MG63 (cell line): ENCODE measurements around the gene CEP295NL. TPM values are rescaled to one million over a fixed set of nuclear protein-coding genes. Genes with fewer than 3 reads are reported as not detected.
A peak's percentile ranks its signal among the peaks of the same experiment; 100 is the strongest.
"Not testable (repeated sequence)": the region's sequence is repeated elsewhere in the genome, so short reads cannot be mapped to it uniquely, and the experiment has no call there.

Source experiments
- DNase-seq: peaks from one replicate; pipeline ENCODE4 v3.0.0-alpha.2; 2020
- H3K27me3 ChIP-seq: fragments of 250-450 bp; sonication (Bioruptor Pico); 2 replicates; pipeline ENCODE4 v1.5.1; 2020; ENCODE audit warnings: mild to moderate bottlenecking, moderate library complexity
- H3K36me3 ChIP-seq: fragments of 250-450 bp; sonication (Bioruptor Pico); 2 replicates; pipeline ENCODE4 v1.5.1; 2020; ENCODE audit warnings: mild to moderate bottlenecking, moderate library complexity
- H3K4me3 ChIP-seq: fragments of 250-450 bp; sonication (Bioruptor Pico); 2 replicates; pipeline ENCODE4 v1.5.1; 2020; ENCODE audit warnings: mild to moderate bottlenecking, moderate library complexity
- H3K9me3 ChIP-seq: fragments of 250-450 bp; sonication (Bioruptor Pico); 2 replicates; pipeline ENCODE4 v1.5.1; 2020; ENCODE audit warnings: mild to moderate bottlenecking, moderate library complexity
- total RNA-seq: library from RNA; depleted of rRNA; stranded (reverse); fragments of >200 nt; shearing (Covaris generic); gene quantifications from 2 replicates; pipeline ENCODE4 v1.2.3, GENCODE V29; 2014; ENCODE audit warnings: low replicate concordance

CEP295NL gene
- total RNA-seq, 1 experiment from 2014 or later: not detected

DNA sequence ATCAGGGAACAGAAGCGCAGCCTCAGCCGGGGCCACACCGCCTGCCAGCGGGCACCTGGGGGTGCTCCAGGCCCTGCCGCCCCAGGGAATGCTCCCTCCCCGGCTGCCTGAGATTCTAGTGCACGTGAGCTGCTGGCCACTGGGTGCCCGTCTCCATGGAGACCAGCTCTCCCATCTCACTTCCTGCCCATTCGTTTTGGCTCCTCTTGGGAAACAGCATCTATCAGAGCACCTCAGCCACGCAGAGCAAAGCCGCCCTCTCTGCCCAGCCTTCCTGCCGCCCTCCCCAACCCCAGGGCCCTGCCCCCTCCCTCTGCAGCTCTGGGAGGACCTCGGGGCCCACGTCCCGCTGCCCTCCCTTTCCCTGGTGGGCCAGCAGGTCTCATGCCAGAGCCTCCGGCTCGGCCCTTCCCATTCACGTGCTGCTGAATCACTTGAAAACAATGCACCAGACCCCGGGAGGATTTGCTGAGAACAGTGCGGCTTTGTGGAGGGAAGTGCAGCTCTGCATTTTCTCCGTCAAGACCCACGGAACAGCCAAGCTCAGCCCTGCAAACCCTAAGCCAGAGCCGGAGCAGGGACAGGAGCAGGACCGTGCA lies 19.4 kb downstream of the CEP295NL start:
- Histone ChIP-seq H3K27me3 (no peaks in the 10 kb centered on the region), H3K36me3 (peaks cover 45% of the 10 kb centered on the region), H3K9me3 (no peaks in the 10 kb centered on the region), H3K4me3 (peak overlapping the region; percentile 11)
- peak; percentile 95 for DNase-seq

GRCh38 chr17:78883089-78883532 lies 19.9 kb downstream of the CEP295NL start:
- Histone ChIP-seq H3K4me3 (peak overlapping the region; percentile 9), H3K27me3 (no peaks in the 10 kb centered on the region), H3K36me3 (peaks cover 48% of the 10 kb centered on the region), H3K9me3 (no peaks in the 10 kb centered on the region)
- peak; percentile 89 for DNase-seq

- no peak for DNase-seq
- peak overlapping the region; percentile 9 for H3K4me3 ChIP-seq
- no peaks in the 10 kb centered on the region for H3K9me3 ChIP-seq
- peaks cover 53% of the 10 kb centered on the region for H3K36me3 ChIP-seq
- H3K27me3 ChIP-seq: no peaks in the 10 kb centered on the region
Observed at GRCh38 chr17:78882540-78883088, 20.4 kb downstream of the CEP295NL start.

- peak; percentile 85 for DNase-seq
- peak overlapping the region; percentile 4; the same call in 1 of the 2 replicates for H3K4me3 ChIP-seq
Observed at GRCh38 chr17:78879635-78880186, 23.3 kb downstream of the CEP295NL start.

DNA sequence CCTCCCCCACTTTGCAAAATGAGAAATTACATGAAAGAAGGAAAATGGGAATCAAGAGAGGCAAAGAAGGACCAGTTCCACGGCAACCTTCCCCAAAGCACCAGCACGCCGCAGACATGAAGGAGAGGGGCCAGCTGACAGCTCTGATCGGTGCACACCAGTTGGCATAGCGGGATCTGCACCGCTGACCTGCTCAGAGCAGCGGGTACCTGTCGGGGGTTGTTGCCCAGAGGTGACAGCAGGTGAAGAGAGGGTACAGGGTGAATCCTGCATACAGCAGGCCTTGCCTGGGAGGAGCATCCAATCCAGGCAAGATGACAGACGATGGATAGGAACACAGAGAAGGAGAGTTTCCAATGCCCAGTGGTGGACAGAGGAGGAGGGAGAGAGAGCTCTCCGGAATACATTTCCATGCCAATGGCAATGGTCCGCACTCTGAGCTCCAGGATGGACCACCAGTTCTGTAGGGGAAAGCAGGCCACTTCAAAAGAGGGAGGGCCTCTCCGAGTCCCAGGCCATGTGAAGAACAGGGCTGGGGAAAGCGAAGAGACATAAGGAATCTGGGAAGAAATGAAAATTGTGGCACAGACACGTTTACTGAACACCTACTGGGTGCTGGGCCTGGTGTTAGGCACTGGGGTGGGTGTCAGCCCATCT lies 24.0 kb downstream of the CEP295NL start:
- Histone ChIP-seq H3K4me3 (peak overlapping the region; percentile 4; the same call in 1 of the 2 replicates), H3K27me3 (no peaks in the 10 kb centered on the region), H3K36me3 (peaks cover 55% of the 10 kb centered on the region), H3K9me3 (no peaks in the 10 kb centered on the region)
- DNase-seq: no peak

More at GRCh38 chr17:78879635-78880186, 23.3 kb downstream of the CEP295NL start:
- peaks cover 54% of the 10 kb centered on the region for H3K36me3 ChIP-seq
- no peaks in the 10 kb centered on the region for H3K27me3 ChIP-seq
- no peaks in the 10 kb centered on the region for H3K9me3 ChIP-seq

DNA sequence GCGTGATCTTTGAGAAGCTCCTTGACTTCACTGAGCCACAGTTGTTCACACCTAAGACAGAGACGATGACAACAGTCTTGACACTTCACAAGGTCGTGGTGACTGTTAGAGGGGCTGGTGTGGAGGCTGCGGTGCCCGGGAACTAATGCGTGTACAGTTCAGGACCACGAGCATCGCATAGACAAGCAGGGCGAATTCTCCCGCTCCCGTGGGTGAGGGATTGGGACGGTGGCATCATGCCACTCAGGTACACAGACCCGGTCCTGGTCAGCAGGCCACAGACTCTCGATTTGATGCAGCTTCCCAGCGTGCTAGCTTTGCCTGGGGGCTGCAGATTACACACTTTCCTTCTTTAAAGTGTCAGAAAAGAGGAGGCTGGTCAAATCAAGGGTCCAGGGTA lies 24.7 kb downstream of the CEP295NL start:
- Histone ChIP-seq H3K27me3 (no peaks in the 10 kb centered on the region), H3K4me3 (no peak overlapping the region), H3K9me3 (no peaks in the 10 kb centered on the region), H3K36me3 (peaks cover 62% of the 10 kb centered on the region)
- DNase-seq: no peak

DNA sequence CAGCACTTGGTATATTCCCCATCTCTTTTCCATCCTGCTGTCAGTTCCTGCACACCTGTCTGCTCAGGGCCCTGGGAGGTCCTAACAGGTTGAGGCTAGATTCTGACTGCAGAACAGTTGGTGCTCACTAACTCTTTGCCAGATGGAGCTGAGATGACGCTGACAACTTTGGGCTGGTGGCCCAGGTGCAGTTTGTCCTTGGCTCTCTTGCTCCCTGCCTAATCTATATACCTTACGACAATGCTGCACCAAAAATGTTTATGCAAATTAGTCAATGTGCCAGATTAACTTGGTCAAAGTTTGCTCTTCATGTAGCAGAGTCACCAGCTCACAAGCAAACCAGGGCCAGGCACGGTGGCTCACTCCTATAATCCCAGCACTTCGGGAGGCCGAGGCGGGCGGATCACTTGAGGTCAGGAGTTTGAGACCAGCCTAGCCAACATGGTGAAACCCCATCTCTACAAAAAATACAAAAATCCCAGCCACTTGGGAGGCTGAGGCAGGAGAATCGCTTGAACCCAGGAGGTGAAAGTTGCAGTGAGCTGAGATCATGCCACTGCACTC lies 26.0 kb downstream of the CEP295NL start:
- DNase-seq, H3K9me3 ChIP-seq, H3K27me3 ChIP-seq, H3K4me3 ChIP-seq: not testable (repeated sequence)
- H3K36me3 ChIP-seq: peaks cover 59% of the 10 kb centered on the region

GRCh38 chr17:78876094-78876597 lies 26.9 kb downstream of the CEP295NL start:
- Histone ChIP-seq H3K36me3 (peaks cover 56% of the 10 kb centered on the region), H3K9me3 (no peaks in the 10 kb centered on the region), H3K27me3 (no peaks in the 10 kb centered on the region), H3K4me3 (no peak overlapping the region)
- no peak for DNase-seq

GRCh38 chr17:78875363-78876093 lies 27.5 kb downstream of the CEP295NL start:
- no peaks in the 10 kb centered on the region for H3K27me3 ChIP-seq
- peaks cover 62% of the 10 kb centered on the region for H3K36me3 ChIP-seq
- DNase-seq: peak; percentile 46
- no peak overlapping the region for H3K4me3 ChIP-seq
- no peaks in the 10 kb centered on the region for H3K9me3 ChIP-seq

DNA sequence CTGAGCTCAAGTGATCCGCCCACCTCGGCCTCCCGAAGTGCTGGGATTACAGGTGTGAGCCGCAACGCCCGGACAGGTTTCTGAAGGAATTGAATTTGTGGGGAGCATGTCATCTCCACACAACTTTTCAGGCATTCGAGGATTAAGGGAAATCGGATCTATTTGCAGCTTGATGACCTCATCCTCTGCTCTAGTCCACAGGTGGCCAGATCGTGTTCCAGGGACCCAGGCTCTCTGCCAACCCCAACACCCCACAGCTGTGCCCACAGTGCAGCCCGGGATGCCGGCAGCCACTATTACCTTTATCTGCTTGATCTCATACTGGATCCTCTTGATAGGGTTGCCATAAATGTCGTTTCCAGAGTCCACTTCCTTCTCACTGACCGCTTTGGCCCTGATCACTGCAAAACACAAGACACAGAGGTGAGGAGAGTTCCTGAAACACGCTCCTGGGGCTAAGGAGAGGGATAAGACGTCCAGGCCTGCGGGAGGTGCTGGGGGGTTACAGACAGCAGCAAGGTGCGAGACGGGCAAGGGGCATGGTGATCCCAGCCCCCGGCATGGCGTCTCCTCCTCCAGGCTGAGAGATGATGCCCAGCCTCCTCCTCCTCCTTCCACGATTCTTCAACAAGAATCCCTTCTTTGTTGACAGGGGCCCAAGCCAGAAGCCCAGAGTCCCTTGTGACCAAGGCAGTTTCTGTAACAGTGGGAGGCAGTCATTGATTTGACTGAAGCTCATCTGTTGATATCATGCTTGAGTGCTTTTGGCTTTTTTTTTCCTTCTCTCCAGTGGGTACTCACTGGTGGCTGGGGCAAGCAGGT lies 29.3 kb downstream of the CEP295NL start:
- DNase-seq: peak; percentile 72
- Histone ChIP-seq H3K36me3 (peaks cover 65% of the 10 kb centered on the region), H3K27me3 (no peaks in the 10 kb centered on the region), H3K4me3 (no peak overlapping the region), H3K9me3 (no peaks in the 10 kb centered on the region)

DNA sequence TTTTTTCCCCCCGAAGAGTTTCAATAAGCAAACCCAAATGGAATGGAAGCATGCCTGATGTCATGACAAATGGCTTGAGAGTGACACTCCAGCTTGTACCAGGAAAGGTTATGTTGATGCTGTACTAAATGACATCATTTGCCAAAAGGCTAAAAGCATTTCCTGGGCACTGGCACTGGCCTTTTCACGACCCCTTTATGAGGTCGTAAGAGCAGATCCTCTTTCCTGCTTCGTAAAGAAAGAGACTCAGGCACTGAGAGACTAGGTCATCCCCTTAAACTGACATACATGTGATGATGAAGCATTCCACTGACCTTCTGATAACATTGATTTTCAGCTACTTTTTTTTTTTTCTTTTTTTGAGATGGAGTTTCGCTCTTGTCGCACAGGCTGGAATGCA lies 30.5 kb downstream of the CEP295NL start:
- DNase-seq: no peak
- Histone ChIP-seq H3K36me3 (peaks cover 63% of the 10 kb centered on the region), H3K27me3 (no peaks in the 10 kb centered on the region), H3K9me3 (no peaks in the 10 kb centered on the region), H3K4me3 (no peak overlapping the region)

DNA sequence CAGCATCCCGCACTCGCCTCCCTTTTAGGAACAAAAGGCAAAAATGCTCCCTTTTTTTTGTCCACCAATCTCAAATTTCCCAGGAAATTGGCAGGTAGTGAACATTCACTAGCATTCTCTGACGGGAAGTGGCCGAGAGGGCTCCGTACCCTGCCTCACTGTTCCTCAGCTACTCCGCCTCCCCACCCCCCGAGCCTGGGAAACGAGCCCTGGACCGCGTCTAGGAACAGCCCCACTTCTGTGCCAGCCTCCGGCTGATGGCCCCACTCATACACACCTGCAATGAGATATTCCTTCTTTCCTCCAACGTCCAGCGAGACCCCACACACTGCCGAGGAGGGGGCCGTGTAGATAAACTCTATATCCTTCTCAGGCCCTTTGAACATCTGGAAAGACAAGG lies 32.4 kb downstream of the CEP295NL start:
- no peaks in the 10 kb centered on the region for H3K9me3 ChIP-seq
- H3K36me3 ChIP-seq: peaks cover 67% of the 10 kb centered on the region
- no peak for DNase-seq
- H3K4me3 ChIP-seq: no peak overlapping the region
- no peaks in the 10 kb centered on the region for H3K27me3 ChIP-seq

DNA sequence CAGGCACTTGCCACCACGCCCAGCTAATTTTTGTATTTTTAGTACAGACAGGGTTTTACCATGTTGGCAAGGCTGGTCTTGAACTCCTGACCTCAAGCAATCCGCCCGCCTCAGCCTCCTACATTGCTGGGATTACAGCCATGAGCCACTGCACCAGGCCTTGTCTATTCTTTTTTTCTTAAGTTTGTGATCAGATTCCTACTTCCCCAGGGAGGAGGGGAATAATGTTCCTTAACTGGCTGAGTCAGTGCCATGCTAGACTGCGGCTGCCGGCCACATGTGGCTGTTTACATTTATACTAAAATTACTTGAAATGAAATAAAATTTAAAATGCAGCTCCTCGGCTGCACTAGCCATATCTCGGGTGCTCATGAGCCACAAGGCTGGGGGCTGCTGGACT lies 34.6 kb downstream of the CEP295NL start:
- peaks cover 76% of the 10 kb centered on the region for H3K36me3 ChIP-seq
- H3K4me3 ChIP-seq: no peak overlapping the region
- no peaks in the 10 kb centered on the region for H3K27me3 ChIP-seq
- H3K9me3 ChIP-seq: no peaks in the 10 kb centered on the region
- peak; percentile 64 for DNase-seq

- peaks cover 76% of the 10 kb centered on the region for H3K36me3 ChIP-seq
- H3K4me3 ChIP-seq, DNase-seq, H3K9me3 ChIP-seq, H3K27me3 ChIP-seq: not testable (repeated sequence)
Observed at GRCh38 chr17:78867046-78867445, 36.0 kb downstream of the CEP295NL start.

DNA sequence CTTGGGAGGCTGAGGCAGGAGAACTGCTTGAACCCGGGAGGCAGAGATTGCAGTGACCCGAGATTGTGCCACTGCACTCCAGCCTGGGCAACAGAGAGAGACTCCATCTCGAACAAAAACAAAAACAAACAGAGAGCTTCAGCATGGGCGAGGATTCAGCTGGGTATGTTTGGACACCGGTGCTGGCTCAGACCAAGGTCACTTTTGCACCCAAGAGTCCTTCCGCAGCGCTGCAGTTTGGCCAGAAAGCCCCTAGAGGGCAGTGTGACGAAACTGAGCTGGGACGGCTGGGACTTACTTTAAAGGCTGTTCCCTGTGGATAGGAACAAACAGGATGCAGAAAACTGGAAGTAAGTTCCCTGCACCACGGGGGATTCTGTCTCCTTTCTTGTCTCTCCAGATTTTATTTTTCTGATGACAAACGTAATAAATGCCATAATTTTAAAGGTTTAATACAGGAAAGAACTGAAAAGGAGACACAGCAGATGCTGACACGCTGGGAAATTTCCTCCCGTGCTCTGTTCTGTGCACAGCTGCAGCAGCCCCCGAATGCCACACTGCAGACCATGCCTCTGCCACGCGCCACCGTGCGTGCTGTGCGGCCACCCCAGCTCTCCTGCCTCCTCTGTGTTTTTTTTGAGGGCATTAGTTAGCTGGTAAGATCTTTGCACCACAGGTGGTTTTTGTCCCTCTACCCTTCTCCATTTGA lies 37.2 kb downstream of the CEP295NL start:
- no peak overlapping the region for H3K4me3 ChIP-seq
- H3K9me3 ChIP-seq: no peaks in the 10 kb centered on the region
- peaks cover 75% of the 10 kb centered on the region for H3K36me3 ChIP-seq
- no peaks in the 10 kb centered on the region for H3K27me3 ChIP-seq
- peak; percentile 78 for DNase-seq
